OCI-LY7 (cell line): Measurements from ENCODE around the gene SP1.
"Not testable (repeated sequence)": the region's sequence is repeated elsewhere in the genome, so short reads cannot be mapped to it uniquely, and the experiment has no call there.

Source experiments
- EZH2phosphoT487 ChIP-seq: fragments of 200-600 bp; sonication (generic); IDR thresholded peaks from 2 replicates; pipeline ENCODE4 v1.6.1; 2018; ENCODE audit warnings: low read depth, borderline replicate concordance, mild to moderate bottlenecking, mixed run types, antibody characterized with exemption, low read length, moderate library complexity, mixed read lengths
- TF ChIP-seq, protein P1 (sequence below): fragments of 200-600 bp; sonication (generic); conservative IDR thresholded peaks from 2 replicates; pipeline ENCODE4 v1.5.1; 2014; ENCODE audit warnings: mild to moderate bottlenecking, antibody characterized with exemption, low read length, moderate library complexity, mixed read lengths

GRCh38 chr12:53402351-53402750 is 22.4 kb downstream of the SP1 start:
- TF ChIP-seq, protein P1, sequence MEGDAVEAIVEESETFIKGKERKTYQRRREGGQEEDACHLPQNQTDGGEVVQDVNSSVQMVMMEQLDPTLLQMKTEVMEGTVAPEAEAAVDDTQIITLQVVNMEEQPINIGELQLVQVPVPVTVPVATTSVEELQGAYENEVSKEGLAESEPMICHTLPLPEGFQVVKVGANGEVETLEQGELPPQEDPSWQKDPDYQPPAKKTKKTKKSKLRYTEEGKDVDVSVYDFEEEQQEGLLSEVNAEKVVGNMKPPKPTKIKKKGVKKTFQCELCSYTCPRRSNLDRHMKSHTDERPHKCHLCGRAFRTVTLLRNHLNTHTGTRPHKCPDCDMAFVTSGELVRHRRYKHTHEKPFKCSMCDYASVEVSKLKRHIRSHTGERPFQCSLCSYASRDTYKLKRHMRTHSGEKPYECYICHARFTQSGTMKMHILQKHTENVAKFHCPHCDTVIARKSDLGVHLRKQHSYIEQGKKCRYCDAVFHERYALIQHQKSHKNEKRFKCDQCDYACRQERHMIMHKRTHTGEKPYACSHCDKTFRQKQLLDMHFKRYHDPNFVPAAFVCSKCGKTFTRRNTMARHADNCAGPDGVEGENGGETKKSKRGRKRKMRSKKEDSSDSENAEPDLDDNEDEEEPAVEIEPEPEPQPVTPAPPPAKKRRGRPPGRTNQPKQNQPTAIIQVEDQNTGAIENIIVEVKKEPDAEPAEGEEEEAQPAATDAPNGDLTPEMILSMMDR, result not testable (repeated sequence)
- not testable (repeated sequence) for TF ChIP-seq EZH2phosphoT487
